ENCODE results near the gene ANKFN1.
"Not testable (repeated sequence)": the region's sequence is repeated elsewhere in the genome, so short reads cannot be mapped to it uniquely, and the experiment has no call there.

The ANKFN1 gene

GRCh38 chr17:56182081-56182480 lies 28.8 kb downstream of the ANKFN1 start:
- no peak for DNase-seq

DNA sequence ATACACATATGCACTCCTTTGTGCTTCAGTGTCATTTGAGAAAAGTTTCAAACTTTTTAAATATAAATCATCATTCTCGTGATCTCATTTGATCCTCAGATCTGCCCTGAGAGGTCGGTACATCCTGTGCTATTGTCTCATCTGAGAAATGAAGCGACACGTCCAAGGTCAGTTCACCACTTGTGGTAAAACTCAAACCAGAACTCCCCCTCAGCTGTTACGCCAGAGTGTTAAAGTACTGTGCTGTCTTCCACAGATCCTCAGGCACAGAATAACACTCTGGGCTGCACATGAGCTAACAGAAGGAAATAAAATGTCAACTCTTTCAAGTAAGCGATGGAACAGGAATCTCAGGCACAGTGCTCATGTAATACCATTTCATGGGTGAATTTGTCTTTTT lies 31.4 kb downstream of the ANKFN1 start:
- no peak for DNase-seq

DNA sequence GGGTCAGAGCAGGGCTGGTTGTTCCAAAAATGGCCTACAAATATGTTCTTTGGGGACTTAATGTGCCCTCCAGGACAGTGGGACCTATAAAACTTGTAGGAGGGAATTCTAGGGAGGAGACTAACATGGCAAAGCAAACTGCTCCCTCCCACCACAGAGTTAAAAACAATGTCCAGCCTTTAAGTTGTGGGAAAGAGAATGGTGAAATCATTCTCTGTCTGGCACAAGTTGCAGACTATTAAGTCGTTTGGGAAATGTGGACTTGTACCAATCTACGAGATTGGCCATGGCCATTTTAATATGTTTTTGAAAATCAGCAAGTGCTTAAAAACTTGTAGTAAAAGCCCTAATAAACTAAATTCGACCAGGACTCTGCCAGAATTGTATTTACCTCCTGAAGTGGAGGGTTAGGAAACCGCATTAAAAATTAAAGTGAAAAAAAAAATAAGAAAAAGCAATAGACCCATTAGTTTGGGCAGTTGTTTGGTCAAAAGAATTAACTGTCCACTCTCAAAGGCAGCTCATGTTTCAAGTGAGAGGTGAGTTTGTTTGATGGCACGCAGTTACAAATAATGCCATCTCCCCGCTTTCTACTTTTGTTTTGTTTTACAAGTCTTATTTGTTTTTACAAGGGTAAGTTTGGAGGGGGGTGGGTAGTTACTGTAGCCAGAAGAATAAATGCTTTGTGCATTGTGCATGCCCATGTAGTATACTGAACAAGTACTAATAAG lies 32.4 kb downstream of the ANKFN1 start:
- no peak for DNase-seq

DNA sequence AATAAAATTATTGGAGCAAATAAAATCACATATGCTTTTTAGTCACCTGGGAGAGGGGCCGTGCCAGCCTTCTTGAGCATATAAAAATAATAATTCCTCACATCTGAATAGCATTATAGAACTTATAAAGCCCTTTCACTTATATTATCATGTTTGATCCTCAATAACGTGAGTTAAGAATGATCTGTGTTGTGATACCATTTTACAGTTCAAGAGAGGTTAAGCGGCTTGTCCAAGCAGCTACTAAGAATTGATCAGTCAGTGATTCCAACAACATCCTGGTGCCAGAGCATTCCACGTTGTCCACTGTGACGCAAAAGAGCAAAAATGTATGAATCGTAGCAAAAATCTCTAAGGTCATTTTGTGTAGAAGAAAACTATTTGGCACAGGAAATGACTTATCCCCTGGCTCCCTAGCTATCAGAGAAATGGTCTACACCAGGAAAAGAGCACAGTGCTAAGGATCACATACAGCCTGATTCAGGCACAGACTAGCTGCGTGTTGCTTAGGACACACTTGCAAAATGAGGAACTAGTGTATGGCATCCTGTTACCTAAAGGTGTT lies 33.0 kb downstream of the ANKFN1 start:
- no peak for DNase-seq

DNA sequence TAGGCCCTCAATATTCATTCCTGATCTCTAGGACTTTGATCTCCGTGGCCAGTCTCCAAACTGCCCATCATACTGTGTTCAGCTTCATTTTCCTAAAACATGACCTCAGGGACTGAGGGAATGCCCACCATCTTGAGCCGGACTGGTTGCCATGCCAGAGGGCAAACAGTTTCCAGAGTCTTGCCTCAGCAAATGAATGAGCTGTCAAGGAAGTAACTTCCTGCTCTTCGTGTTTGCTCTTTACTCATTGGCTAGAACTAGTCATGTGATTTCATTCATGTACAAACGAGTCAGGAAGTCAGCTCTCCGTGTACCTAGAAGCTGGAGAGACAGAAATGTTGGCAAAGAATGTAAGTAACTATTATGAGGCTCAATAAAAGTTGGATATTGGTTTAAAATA lies 50.2 kb downstream of the ANKFN1 start:
- DNase-seq, result no peak

- no peak for DNase-seq
Observed at GRCh38 chr17:56206351-56206750, 53.1 kb downstream of the ANKFN1 start.

- DNase-seq, result no peak
Observed at GRCh38 chr17:56213031-56213430, 59.8 kb downstream of the ANKFN1 start.

GRCh38 chr17:56217921-56218320 lies 64.6 kb downstream of the ANKFN1 start:
- DNase-seq, result no peak

DNA sequence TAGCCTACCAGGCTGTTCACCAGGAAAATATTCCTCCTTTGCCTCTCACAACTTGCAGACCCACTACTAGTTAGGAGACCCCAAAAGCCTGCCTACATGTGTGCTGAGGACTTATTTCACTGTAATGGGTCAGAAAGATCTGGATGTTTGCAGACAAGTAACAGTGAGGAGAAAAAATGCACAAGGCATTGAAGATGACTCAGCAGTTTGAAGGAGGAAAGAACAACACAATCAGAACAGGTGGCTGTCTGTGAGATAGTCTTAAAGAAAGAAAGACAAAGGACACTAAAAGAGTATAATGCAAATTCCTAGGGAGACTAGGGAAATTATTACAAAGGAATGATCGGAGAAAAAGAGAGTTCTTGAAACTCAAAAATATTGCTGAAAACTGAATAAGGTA lies 69.0 kb downstream of the ANKFN1 start:
- no peak for DNase-seq

DNA sequence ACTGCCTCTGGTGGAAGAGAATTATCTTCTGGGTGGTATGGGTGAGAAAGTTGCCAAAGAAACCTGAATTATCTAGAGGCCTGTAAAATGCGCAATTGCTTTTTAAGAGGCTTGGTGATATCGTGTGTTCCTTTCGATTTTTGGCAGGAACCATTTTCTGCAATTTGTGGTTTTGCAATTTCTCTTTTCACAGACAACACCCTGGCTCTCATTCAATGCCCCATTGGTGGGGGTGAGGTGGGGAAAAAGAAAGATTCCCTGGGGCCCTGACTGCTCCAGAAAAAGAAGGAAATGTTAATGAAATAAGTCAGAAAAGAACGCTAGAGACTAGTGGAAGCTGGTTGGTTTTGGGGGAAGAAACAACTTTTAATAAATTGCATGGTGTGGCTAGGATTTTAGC lies 77.4 kb downstream of the ANKFN1 start:
- no peak for DNase-seq

GRCh38 chr17:56231252-56231651 lies 78.0 kb downstream of the ANKFN1 start:
- DNase-seq, result no peak

DNA sequence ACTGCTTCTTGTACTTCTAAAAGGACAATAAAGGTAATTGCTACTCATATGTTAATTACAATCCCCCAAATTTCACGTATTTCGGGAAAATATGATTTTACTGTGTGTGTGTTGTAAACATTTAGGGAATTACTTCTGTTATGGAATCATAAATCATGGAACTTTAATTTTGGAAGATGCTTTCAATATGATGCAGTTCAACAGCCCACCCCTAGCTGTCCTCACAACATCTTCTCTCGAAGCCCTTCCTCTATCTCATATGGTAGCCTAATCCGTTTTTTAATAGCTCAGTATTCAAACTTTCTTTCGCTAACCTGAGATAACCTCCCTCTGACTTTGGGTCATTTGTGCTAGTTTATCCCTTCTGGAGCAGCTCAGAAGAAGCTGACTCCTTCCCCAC lies 78.4 kb downstream of the ANKFN1 start:
- no peak for DNase-seq

- no peak for DNase-seq
Observed at GRCh38 chr17:56244268-56244890, 91.1 kb downstream of the ANKFN1 start.

DNA sequence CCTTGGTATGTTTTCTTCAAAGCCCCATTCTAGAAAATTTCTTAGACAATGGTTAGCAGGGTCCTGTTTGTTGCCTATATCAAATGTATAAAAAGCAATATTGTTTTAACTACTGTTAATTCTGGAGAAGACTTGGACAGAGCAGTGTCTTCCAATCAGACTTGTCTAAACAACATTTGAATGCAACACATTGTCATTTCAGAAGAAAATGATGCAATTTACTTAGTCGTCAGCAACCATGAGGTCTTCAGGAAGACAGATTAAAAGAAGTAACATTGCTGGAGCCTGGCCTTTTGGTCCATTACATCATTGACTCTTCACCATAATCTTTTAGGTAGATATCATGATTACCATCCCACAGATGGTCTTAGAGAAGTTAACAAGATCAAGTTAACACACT lies 94.5 kb downstream of the ANKFN1 start:
- no peak for DNase-seq

DNA sequence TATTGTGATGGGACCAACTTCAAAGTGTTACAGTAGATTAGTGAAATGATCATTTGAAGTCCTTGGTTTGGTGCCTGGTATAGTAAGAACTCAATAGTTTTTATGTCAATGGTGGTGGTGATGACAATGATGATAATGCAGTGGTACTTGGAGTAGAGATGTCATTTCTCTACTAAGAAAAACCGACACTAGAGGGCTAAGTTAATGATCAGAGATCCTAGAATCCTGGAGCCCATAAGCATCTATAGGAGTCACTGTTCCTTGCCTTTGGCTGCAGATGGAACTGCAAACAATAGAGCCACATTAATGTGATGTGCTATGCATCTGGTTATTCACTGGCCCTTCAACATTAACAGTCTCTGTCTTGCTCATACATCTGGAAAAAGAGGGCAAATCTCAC lies 103.8 kb downstream of the ANKFN1 start:
- no peak for DNase-seq

DNA sequence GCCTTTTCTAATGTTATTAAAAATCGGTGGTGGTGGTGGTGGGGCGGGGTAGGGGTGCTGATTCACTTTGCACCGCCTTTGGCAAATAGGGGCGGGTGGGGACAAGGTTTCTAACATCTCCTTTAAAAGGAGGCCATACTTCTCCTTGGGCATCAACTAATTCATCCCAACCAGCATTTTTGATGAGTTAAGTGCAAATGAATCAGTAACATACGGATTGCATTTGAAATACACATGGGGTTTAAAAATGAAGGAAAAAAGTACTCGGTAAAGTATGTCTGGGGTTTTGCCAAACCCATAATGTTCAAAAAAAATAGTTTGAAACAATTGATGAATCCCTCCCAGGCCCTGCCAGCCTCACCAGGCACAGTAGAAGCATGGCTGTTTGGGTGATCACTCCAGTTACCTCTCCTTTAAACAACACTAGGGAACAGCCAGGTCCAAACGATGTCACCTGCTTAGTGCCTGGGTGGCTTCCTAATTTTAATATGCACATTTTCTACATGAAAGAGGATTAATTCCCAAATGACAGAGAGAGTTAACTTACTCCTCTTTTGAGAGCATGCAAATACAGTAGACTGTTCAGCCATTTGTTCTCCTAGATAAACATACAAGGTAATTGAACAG lies 107.2 kb downstream of the ANKFN1 start:
- no peak for DNase-seq

- no peak for DNase-seq
Observed at GRCh38 chr17:56262803-56263202, 109.5 kb downstream of the ANKFN1 start.

DNA sequence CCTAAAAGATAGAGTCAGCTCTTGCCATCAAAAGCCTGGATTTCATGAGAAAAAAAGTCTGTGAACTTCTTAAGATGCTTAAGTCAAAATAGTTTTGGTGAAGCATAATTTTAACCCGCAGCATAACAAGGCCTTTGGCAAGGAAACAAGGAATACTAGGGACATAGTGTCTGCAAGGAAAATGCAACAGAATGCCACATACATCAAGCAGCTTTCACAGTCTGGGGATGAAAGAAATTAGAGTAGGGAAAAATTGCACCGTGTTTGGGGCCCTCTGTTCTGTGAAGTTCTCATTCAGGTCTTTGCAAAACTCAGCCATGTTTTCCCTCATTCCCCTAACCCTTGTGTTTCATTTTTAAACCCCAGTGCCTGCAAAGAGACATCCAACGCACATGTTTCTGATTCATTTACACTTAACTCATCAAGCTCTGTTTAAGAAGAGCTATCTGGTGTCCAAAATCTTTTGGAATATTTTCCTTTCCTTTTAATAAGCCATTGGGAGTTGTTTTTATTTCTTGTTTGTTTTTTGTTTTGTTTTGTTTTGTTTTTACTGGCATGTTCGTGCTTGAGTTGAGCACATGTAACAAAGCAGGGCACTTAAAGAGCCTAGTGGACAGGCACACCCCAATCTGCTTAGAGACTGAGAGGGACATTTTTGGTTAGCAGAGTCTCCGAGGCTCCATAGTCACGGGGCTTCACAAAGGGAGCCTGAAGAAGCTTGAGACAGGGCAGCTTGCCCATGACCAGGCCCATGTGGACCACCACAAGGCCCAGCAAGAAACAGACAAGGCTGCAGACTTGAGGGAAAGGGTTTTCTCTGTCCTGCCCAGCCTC lies 116.5 kb downstream of the ANKFN1 start:
- DNase-seq, result no peak

GRCh38 chr17:56274491-56274890 lies 121.2 kb downstream of the ANKFN1 start:
- no peak for DNase-seq

GRCh38 chr17:56284482-56284881 lies 131.2 kb downstream of the ANKFN1 start:
- DNase-seq, result no peak

GRCh38 chr17:56288786-56289185 lies 135.5 kb downstream of the ANKFN1 start:
- DNase-seq, result not testable (repeated sequence)

DNA sequence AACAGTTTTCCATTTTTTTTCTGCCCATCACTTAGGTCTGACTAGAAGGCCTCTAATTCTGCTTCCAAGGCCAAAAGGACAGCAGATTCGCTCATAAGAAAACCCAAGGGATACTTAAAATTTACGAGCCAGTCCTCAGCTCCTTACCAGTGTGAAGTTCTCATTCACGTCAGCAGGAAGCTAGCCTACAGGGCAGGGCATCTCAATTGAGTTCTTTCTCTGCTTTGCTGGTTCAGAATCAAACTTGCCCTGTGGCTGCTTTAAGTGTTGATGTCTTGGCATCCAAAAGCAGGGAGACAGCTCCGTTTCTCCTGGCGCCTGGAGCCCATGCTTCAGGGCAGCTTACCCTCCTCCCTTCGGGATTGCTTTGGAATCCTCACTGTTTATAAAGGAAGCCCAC lies 136.0 kb downstream of the ANKFN1 start:
- DNase-seq, result no peak
